ENCODE results near the gene TMEM214. TPM values are rescaled to one million over a fixed set of nuclear protein-coding genes. Genes with fewer than 3 reads are reported as not detected.

TMEM214 gene
- total RNA-seq, 1 donor from 2014 or later: 67.7 TPM

DNA sequence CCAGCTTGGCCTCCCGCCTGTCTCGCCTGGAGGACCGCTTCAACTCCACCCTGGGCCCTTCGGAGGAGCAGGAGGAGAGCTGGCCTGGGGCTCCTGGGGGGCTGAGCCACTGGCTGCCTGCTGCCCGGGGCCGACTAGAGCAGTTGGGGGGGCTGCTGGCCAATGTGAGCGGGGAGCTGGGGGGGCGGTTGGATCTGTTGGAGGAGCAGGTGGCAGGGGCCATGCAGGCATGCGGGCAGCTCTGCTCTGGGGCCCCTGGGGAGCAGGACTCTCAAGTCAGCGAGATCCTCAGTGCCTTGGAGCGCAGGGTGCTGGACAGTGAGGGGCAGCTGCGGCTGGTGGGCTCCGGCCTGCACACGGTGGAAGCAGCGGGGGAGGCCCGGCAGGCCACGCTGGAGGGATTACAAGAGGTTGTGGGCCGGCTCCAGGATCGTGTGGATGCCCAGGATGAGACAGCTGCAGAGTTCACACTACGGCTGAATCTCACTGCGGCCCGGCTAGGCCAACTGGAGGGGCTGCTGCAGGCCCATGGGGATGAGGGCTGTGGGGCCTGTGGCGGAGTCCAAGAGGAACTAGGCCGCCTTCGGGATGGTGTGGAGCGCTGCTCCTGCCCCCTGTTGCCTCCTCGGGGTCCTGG is 50.1 kb downstream of the TMEM214 start:
- DNase-seq (ENCODE audit: extremely low read depth, low read depth, low spot score): no peak

DNA sequence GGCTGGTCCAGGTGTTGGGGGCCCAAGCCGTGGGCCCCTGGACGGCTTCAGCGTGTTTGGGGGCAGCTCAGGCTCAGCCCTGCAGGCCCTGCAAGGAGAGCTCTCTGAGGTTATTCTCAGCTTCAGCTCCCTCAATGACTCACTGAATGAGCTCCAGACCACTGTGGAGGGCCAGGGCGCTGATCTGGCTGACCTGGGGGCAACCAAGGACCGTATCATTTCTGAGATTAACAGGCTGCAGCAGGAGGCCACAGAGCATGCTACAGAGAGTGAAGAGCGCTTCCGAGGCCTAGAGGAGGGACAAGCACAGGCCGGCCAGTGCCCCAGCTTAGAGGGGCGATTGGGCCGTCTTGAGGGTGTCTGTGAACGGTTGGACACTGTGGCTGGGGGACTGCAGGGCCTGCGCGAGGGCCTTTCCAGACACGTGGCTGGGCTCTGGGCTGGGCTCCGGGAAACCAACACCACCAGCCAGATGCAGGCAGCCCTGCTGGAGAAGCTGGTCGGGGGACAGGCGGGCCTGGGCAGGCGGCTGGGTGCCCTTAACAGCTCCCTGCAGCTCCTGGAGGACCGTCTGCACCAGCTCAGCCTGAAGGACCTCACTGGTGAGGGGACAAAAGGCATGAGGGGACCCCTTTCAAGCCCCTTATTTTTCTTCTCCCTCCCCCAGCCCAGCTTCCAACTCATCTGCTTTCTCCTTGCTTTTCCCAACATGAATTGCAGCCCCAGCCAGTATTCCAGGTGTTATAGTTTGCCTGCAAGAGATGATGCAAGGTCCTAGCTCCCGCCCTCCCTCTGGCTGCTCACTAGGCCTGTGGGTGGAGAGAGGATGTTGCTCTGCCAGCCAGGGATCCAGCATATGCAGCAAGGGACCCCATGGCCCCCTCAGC is 50.9 kb downstream of the TMEM214 start:
- DNase-seq (ENCODE audit: extremely low read depth, low read depth, low spot score): no peak

DNA sequence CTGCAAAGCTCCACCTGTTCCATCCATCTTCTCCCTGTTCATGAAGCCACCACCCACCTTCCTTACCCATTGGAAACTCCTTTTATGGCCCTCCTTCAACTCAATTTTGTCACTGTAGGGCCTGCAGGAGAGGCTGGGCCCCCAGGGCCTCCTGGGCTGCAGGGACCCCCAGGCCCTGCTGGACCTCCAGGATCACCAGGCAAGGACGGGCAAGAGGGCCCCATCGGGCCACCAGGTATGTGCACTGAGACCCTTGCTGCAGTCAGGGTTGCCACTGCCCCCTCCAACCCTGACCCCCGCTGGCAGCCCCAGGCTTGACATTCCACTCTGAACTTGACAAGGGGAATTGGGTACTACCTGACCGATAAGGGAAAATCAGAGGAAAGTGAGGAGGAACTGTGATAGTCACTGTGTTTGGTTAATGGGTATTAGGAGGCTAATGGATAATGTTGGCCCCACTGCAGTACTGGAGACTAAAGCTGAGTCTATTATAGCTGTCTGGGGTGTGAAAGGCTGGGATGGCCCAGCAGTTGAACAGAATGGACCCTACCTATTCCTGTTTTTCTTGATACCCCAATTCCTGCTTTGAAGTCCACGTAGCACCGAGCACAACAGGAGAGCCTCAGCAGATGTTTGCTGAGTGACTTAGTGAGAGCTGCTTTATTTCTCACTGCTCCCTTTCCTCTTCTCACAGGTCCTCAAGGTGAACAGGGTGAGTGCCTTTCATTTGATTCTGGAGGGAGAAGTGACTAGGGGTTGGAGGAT is 51.7 kb downstream of the TMEM214 start:
- DNase-seq (ENCODE audit: extremely low read depth, low read depth, low spot score): no peak

DNA sequence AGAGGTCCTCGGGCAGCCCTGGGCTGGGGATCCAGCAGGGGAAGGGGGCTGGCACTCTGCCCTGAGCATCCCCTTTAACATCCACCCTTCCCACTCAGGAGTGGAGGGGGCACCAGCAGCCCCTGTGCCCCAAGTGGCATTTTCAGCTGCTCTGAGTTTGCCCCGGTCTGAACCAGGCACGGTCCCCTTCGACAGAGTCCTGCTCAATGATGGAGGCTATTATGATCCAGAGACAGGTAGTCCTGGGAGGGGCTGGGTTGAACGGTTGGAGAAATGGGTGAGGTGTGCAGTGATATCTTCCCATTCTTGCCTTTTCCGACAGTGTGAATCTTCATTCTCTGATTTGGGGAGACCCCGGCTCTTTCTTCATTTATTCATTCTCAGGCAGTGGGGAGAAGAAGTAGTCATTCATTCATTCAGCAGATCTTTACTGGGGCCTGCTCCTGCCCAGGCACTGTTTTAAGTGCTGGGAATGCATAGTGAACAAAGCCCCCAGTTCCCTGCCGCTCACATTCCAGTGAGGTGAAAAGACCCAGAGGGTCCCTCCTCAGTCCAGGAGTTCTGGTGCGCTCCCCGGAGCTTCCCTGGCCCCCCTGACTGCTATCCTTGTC is 52.4 kb downstream of the TMEM214 start:
- DNase-seq (ENCODE audit: extremely low read depth, low read depth, low spot score): no peak

DNA sequence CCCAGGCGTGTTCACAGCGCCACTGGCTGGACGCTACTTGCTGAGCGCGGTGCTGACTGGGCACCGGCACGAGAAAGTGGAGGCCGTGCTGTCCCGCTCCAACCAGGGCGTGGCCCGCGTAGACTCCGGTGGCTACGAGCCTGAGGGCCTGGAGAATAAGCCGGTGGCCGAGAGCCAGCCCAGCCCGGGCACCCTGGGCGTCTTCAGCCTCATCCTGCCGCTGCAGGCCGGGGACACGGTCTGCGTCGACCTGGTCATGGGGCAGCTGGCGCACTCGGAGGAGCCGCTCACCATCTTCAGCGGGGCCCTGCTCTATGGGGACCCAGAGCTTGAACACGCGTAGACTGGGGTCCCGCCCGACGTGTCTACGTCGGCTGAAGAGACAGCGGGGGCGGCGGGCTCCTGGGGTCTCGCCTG is 52.9 kb downstream of the TMEM214 start:
- no peak for DNase-seq (ENCODE audit: extremely low read depth, low read depth, low spot score)

DNA sequence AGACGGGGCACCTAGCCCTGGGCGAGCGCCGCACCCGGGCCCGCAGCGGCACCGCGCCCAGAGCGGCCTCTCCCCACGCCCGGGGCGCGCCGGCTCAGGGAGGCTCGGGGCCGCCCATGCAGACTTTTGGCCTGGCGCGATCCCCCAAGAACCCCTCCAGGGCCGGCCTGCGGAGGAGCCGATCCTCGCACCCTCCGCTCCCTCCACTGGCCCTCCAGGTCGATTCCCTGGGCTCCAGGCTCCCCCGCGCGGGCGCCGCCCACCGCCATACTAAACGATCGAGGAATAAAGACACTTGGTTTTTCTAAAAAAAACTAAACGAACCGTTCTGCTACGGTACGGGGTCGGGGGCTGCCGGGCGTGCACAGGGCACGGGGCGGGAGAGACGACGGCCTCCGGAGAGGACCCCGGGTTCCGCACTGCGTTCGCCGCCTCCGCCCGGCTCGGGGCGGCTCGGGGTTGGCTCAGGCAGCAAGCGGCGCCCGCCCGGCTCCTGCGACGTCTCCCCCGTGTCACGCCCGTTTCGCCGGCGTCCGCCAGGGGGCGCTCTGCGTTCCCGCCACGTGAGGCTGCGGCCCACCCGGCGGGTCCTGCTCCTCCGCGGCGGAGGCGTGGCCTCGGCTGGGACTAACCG is 53.4 kb downstream of the TMEM214 start:
- DNase-seq (ENCODE audit: extremely low read depth, low read depth, low spot score): no peak

DNA sequence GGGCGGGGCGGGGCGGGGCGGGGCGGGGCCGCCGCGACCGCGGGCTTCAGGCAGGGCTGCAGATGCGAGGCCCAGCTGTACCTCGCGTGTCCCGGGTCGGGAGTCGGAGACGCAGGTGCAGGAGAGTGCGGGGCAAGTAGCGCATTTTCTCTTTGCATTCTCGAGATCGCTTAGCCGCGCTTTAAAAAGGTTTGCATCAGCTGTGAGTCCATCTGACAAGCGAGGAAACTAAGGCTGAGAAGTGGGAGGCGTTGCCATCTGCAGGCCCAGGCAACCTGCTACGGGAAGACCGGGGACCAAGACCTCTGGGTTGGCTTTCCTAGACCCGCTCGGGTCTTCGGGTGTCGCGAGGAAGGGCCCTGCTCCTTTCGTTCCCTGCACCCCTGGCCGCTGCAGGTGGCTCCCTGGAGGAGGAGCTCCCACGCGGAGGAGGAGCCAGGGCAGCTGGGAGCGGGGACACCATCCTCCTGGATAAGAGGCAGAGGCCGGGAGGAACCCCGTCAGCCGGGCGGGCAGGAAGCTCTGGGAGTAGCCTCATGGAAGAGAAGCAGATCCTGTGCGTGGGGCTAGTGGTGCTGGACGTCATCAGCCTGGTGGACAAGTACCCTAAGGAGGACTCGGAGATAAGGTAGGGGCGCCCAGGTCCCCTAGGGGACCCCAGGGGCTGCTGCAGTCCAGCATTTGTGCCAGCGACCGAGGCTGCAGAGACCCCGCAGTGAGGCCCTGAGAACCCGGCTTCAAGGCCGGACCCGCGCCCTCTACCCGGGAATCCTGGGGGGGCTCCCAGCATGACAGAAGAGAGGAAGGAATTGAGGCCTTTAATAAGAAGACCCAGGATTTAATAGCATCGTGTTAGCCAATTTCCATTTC is 54.2 kb downstream of the TMEM214 start, which contains the start of gene KHK:
Gene KHK (plus strand): TSS at position 49 of the 870 bp plus-strand sequence. CDS start 488 bp downstream, at position 537.
- DNase-seq (ENCODE audit: extremely low read depth, low read depth, low spot score): no peak

DNA sequence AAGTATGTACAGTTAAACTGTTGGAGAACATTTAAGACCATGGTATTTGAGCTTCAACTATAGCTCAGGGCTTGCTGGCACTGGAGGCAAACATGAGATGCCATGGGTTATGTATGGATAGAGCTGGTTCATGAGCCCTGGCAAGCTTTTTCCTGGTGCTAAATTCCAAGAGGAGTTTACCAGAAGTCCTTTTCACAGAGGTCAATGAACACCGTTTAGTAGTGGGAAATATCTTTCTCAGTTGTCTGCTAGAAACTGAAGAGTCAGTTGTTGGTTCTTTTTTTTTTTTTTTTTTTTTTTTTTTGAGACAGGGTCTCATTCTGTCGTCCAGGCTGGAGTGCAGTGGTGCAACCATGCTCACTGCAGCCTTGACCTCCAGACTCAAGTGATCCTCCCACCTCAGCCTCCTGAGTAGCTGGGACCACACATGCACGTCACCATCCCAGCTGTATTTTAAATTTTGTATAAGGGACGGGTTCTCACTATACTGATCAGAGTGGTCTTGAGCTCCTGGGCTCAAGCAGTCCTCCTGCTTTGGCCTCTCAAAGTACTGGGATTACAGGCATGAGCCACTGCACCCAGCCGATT is 55.2 kb downstream of the TMEM214 start:
- no peak for DNase-seq (ENCODE audit: extremely low read depth, low read depth, low spot score)

DNA sequence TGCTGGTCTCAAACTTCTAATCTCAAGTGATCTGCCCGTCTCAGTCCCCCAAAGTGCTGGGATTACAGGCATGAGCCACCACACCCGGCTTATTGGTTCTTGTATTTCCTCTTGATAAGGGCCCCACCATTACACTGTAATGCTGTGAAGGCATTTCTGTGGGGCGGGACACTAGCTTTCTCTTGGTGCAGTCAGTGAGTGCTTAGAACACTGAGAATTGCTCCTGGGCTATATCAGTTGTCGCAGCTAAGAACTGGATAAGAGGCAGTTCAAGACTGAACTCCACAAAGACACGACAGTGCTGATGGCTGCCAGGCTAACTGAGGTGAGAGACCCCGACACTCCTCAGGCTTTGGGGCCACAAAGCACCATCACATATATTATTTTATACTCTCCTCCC is 55.9 kb downstream of the TMEM214 start:
- DNase-seq (ENCODE audit: extremely low read depth, low read depth, low spot score): no peak

DNA sequence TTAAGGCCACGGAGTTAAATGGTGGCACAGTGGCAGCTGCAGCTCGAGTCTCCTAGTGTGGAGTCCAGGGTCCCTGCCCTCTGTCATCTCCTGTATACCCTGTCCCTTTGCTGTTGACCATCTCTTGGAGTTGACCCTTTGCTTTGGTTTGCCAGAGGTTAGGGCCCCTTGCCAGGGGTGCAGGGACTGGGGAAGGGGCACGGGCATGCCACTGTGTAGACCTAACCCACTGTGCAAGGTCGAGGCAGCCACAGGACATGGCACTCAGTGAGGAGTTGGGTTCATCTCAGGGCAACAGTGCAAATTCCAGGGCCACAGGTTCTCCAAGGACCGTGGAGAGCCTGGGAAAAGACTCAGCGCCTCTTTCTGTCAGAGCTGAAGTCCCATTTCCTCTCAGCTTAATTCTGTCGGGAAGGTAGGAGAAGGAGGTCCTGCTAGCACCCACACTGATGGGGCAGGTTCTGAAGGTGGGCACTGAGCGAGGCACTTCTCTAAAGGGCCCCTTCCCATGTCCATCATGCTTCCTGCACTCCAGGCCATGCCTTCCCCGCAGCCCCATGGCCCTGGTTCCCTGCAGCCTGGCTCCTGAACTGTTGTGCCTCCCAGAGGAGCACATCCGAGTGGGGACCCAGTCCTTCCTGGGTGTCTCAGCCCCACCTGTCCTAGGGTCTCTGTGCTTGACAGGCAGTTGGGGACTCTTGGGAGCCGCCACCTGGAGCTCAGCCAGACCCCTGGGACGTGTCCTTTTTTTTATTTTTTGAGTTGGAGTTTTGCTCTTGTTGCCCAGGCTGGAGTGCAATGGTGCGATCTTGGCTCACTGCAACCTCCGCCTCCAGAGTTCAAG is 56.6 kb downstream of the TMEM214 start:
- DNase-seq (ENCODE audit: extremely low read depth, low read depth, low spot score): no peak

Other genes with a start within 250 kb of the TMEM214 start
- gene CENPA, start 246.9 kb upstream of the TMEM214 start, total RNA-seq: 3.6 and 4.6 TPM in 2 replicates
- not detected in 2 replicates for gene DPYSL5, start 184.8 kb upstream of the TMEM214 start, total RNA-seq
- gene MAPRE3, start 62.3 kb upstream of the TMEM214 start, total RNA-seq: 5.4 and 7.4 TPM in 2 replicates
- 14.8 and 15.0 TPM in 2 replicates for gene AGBL5, start 18.7 kb downstream of the TMEM214 start, total RNA-seq
- 346 and 478 TPM in 2 replicates for gene OST4, start 38.7 kb downstream of the TMEM214 start, total RNA-seq
- 3.5 and 7.3 TPM in 2 replicates for gene EMILIN1, start 45.6 kb downstream of the TMEM214 start, total RNA-seq
- gene KHK, start 53.8 kb downstream of the TMEM214 start, total RNA-seq: 0.58 and 3.1 TPM in 2 replicates
- 0.87 and 3.4 TPM in 2 replicates for gene CGREF1, start 86.2 kb downstream of the TMEM214 start, total RNA-seq
- gene ABHD1, start 90.8 kb downstream of the TMEM214 start, total RNA-seq: not detected in 2 replicates
- gene PREB, start 101.7 kb downstream of the TMEM214 start, total RNA-seq: 53.2 and 66.4 TPM in 2 replicates
- not detected in 2 replicates for gene PRR30, start 106.4 kb downstream of the TMEM214 start, total RNA-seq
- gene TCF23, start 116.0 kb downstream of the TMEM214 start, total RNA-seq: not detected in 2 replicates
- 106 and 748 TPM in 2 replicates for gene ATRAID, start 179.1 kb downstream of the TMEM214 start, total RNA-seq
- 19.0 and 24.6 TPM in 2 replicates for gene SLC5A6, start 179.3 kb downstream of the TMEM214 start, total RNA-seq
- gene CAD, start 184.4 kb downstream of the TMEM214 start, total RNA-seq: 41.1 and 56.5 TPM in 2 replicates
- gene SLC30A3, start 230.1 kb downstream of the TMEM214 start, total RNA-seq: 5.9 and 6.5 TPM in 2 replicates
- 0.47 TPM in 1 of 2 replicates, not detected in the other for gene DNAJC5G, start 242.5 kb downstream of the TMEM214 start, total RNA-seq
- 0.12 TPM in 1 of 2 replicates, not detected in the other for gene TRIM54, start 249.5 kb downstream of the TMEM214 start, total RNA-seq